Neural cell (in vitro differentiated cells): ENCODE data around the gene TUBA1A. TPM values are rescaled to one million over a fixed set of nuclear protein-coding genes. Genes with fewer than 3 reads are reported as not detected.

Source experiments
- H2AFZ ChIP-seq: fragments of 200-600, 300-800 bp; sonication (generic), shearing (Covaris generic); 2 replicates; pipeline ENCODE4 v1.6.0; 2014; ENCODE audit warnings: low read depth, mild to moderate bottlenecking, antibody characterized with exemption, low read length, moderate library complexity
- H3F3A ChIP-seq: fragments of 200-600 bp; shearing (Covaris generic); 2 replicates; pipeline ENCODE4 v1.6.1; 2016; ENCODE audit warnings: mild to moderate bottlenecking, moderate library complexity, mixed read lengths, antibody characterized with exemption, low read length; ENCODE audit not compliant: insufficient read depth, poor library complexity, severe bottlenecking
- H3K27ac ChIP-seq: fragments of 200-600, 300-800 bp; sonication (generic), shearing (Covaris generic); 2 replicates; pipeline ENCODE4 v1.5.1; 2014; ENCODE audit warnings: mild to moderate bottlenecking, low read length, moderate library complexity
- H3K27me3 ChIP-seq: fragments of 300-800, 200-600 bp; sonication (generic), shearing (Covaris generic); 2 replicates; pipeline ENCODE4 v1.6.0; 2014; ENCODE audit warnings: mild to moderate bottlenecking, low read depth, low read length, moderate library complexity; ENCODE audit not compliant: insufficient read depth
- H3K36me3 ChIP-seq: fragments of 300-800, 200-600 bp; sonication (generic), shearing (Covaris generic); 2 replicates; pipeline ENCODE4 v1.5.1; 2014; ENCODE audit warnings: mild to moderate bottlenecking, antibody characterized with exemption, low read length, moderate library complexity; ENCODE audit not compliant: insufficient read depth
- H3K4me2 ChIP-seq: fragments of 300-800, 200-600 bp; sonication (generic), shearing (Covaris generic); 2 replicates; pipeline ENCODE4 v1.6.0; 2014; ENCODE audit warnings: mild to moderate bottlenecking, low read length
- H3K4me3 ChIP-seq: fragments of 300-800, 200-600 bp; sonication (generic), shearing (Covaris generic); 2 replicates; pipeline ENCODE4 v1.5.1; 2014; ENCODE audit warnings: mild to moderate bottlenecking, low read length, moderate library complexity
- H3K79me2 ChIP-seq: fragments of 200-600 bp; shearing (Covaris generic); replicated peaks from 2 replicates; pipeline ENCODE4 v1.6.0; 2014; ENCODE audit warnings: mild to moderate bottlenecking, low read length, moderate library complexity; ENCODE audit not compliant: insufficient read depth
- H3K9ac ChIP-seq: fragments of 300-800, 200-600 bp; sonication (generic), shearing (Covaris generic); 2 replicates; pipeline ENCODE4 v1.6.1; 2016; ENCODE audit warnings: mild to moderate bottlenecking, low read length, mixed read lengths
- H3K9me2 ChIP-seq: fragments of 200-600 bp; shearing (Covaris generic); 2 replicates; pipeline ENCODE4 v1.6.1; 2016; ENCODE audit warnings: mild to moderate bottlenecking, low read length, mixed read lengths; ENCODE audit not compliant: insufficient read depth
- H3K9me3 ChIP-seq: fragments of 200-600, 300-800 bp; sonication (generic), shearing (Covaris generic); 2 replicates; pipeline ENCODE4 v1.6.1; 2016; ENCODE audit warnings: mild to moderate bottlenecking, mixed run types, low read length, moderate library complexity, mixed read lengths
- H4K20me1 ChIP-seq: fragments of 200-600 bp; shearing (Covaris generic); 2 replicates; pipeline ENCODE4 v1.6.1; 2016; ENCODE audit warnings: mild to moderate bottlenecking, mixed run types; ENCODE audit not compliant: insufficient read depth
- CTCF ChIP-seq: fragments of 450-650 bp; IDR thresholded peaks from 2 replicates; pipeline ENCODE4 v1.5.1; 2014; ENCODE audit warnings: antibody characterized with exemption, mild to moderate bottlenecking, moderate library complexity; ENCODE audit not compliant: poor library complexity, severe bottlenecking
- EP300 ChIP-seq: fragments of 450-650 bp; conservative IDR thresholded peaks from 2 replicates; pipeline ENCODE4 v1.6.1; 2014; ENCODE audit warnings: antibody characterized with exemption, mild to moderate bottlenecking, moderate library complexity; ENCODE audit not compliant: poor library complexity, severe bottlenecking
- EZH2 ChIP-seq: fragments of 200-600, 300-800 bp; shearing (Covaris generic), sonication (generic); IDR thresholded peaks from 2 replicates; pipeline ENCODE4 v1.6.1; 2014; ENCODE audit warnings: antibody characterized with exemption, low read length, borderline replicate concordance, mild to moderate bottlenecking; ENCODE audit not compliant: insufficient read depth, poor library complexity, severe bottlenecking
- MXI1 ChIP-seq: fragments of 450-650 bp; conservative IDR thresholded peaks from 2 replicates; pipeline ENCODE4 v1.6.1; 2014; ENCODE audit warnings: antibody characterized with exemption, mild to moderate bottlenecking; ENCODE audit not compliant: poor library complexity, severe bottlenecking
- POLR2AphosphoS5 ChIP-seq: IDR thresholded peaks from 2 replicates; pipeline ENCODE4 v1.6.1; 2012
- RAD21 ChIP-seq: fragments of 450-650 bp; conservative IDR thresholded peaks from 2 replicates; pipeline ENCODE4 v1.6.1; 2014; ENCODE audit warnings: antibody characterized with exemption, mild to moderate bottlenecking, moderate library complexity
- REST ChIP-seq: IDR thresholded peaks from 2 replicates; pipeline ENCODE4 v1.6.1; 2012; ENCODE audit warnings: borderline replicate concordance
- SMC3 ChIP-seq: fragments of 450-650 bp; conservative IDR thresholded peaks from 2 replicates; pipeline ENCODE4 v1.6.1; 2014; ENCODE audit warnings: antibody characterized with exemption, mild to moderate bottlenecking, moderate library complexity; ENCODE audit not compliant: poor library complexity
- TAF1 ChIP-seq: IDR thresholded peaks from 2 replicates; pipeline ENCODE4 v1.6.1; 2012; ENCODE audit warnings: low read depth
- polyA plus RNA-seq: library from polyadenylated mRNA; depleted of rRNA; stranded (reverse); fragments of >200 nt; gene quantifications from 2 replicates; pipeline ENCODE4 v1.2.3, GENCODE V29; 2014

TUBA1A gene
- polyA plus RNA-seq, 1 donor from 2014 or later: 14,333 TPM

- no peak overlapping the region for H3K4me3 ChIP-seq
- H2AFZ ChIP-seq: no peak overlapping the region
- no peaks in the 10 kb centered on the region for H3K9me3 ChIP-seq
- no peak overlapping the region for H3K4me2 ChIP-seq
- no peak overlapping the region for H3K27ac ChIP-seq
- H3K9me2 ChIP-seq: no peaks in the 10 kb centered on the region
- no peak overlapping the region for H3K9ac ChIP-seq
- H4K20me1 ChIP-seq: no peaks in the 10 kb centered on the region
- H3K79me2 ChIP-seq: peaks cover under 1% of the 10 kb centered on the region
- H3K36me3 ChIP-seq: no peaks in the 10 kb centered on the region
- no peaks in the 10 kb centered on the region for H3K27me3 ChIP-seq
- no peak for TF ChIP-seq POLR2AphosphoS5
- no peak for TF ChIP-seq REST
- no peak for TF ChIP-seq CTCF
- TF ChIP-seq EZH2: no peak
- TF ChIP-seq SMC3: no peak
- no peak for TF ChIP-seq RAD21
- no peak for TF ChIP-seq TAF1
- TF ChIP-seq MXI1: no peak
- TF ChIP-seq EP300: no peak
- H3F3A ChIP-seq: no peaks in the 10 kb centered on the region
These were observed 34.2 kb upstream of the TUBA1A start for GRCh38 chr12:49223122-49223521.

- no peak overlapping the region for H3K9ac ChIP-seq
- no peak overlapping the region for H3K4me2 ChIP-seq
- no peak overlapping the region for H2AFZ ChIP-seq
- no peaks in the 10 kb centered on the region for H3K9me2 ChIP-seq
- H3K36me3 ChIP-seq: no peaks in the 10 kb centered on the region
- no peaks in the 10 kb centered on the region for H3K9me3 ChIP-seq
- H3F3A ChIP-seq: no peaks in the 10 kb centered on the region
- no peaks in the 10 kb centered on the region for H3K27me3 ChIP-seq
- peaks cover 7% of the 10 kb centered on the region for H3K79me2 ChIP-seq
- no peak for TF ChIP-seq MXI1
- no peak overlapping the region for H3K4me3 ChIP-seq
- H3K27ac ChIP-seq: no peak overlapping the region
- H4K20me1 ChIP-seq: no peaks in the 10 kb centered on the region
These were observed 32.1 kb upstream of the TUBA1A start for GRCh38 chr12:49220972-49221371.

GRCh38 chr12:49219417-49220026, 30.6 kb upstream of the TUBA1A start:
- peaks cover 7% of the 10 kb centered on the region for H3K79me2 ChIP-seq
- H3K9ac ChIP-seq: no peak overlapping the region
- no peaks in the 10 kb centered on the region for H3K9me3 ChIP-seq
- H3K27ac ChIP-seq: no peak overlapping the region
- H3K36me3 ChIP-seq: no peaks in the 10 kb centered on the region
- H3K4me3 ChIP-seq: no peak overlapping the region
- H2AFZ ChIP-seq: no peak overlapping the region
- H3F3A ChIP-seq: no peaks in the 10 kb centered on the region
- no peak for TF ChIP-seq TAF1
- no peak for TF ChIP-seq MXI1
- no peak for TF ChIP-seq CTCF
- TF ChIP-seq EP300: no peak
- TF ChIP-seq REST: no peak
- no peak for TF ChIP-seq POLR2AphosphoS5
- no peak for TF ChIP-seq EZH2
- TF ChIP-seq RAD21: no peak
- TF ChIP-seq SMC3: no peak
- H4K20me1 ChIP-seq: no peaks in the 10 kb centered on the region
- H3K9me2 ChIP-seq: no peaks in the 10 kb centered on the region
- H3K4me2 ChIP-seq: no peak overlapping the region
- no peaks in the 10 kb centered on the region for H3K27me3 ChIP-seq
